ENCODE data around the gene SMC6.

SMC6 gene

GRCh38 chr2:17627434-17627833 lies 126.2 kb downstream of the SMC6 start:
- no peak overlapping the region for H3K4me3 ChIP-seq (ENCODE audit: low read depth in 1 of 2, low read length in 2 of 2)
- no peaks in the 10 kb centered on the region for H4K20me1 ChIP-seq (ENCODE audit: insufficient read depth, low read length)
- H3K27me3 ChIP-seq (ENCODE audit: insufficient read depth, low read length, poor library complexity): no peaks in the 10 kb centered on the region
- H3K4me2 ChIP-seq (ENCODE audit: insufficient read depth, low read length): no peak overlapping the region
- no peak overlapping the region for H3K9ac ChIP-seq (ENCODE audit: low read depth, low read length)
- H3K27ac ChIP-seq (ENCODE audit: low read length): no peak overlapping the region
- H2AFZ ChIP-seq (ENCODE audit: low read depth, low read length): no peak overlapping the region
- H3K36me3 ChIP-seq (ENCODE audit: insufficient read depth, low read length): no peaks in the 10 kb centered on the region
- no peaks in the 10 kb centered on the region for H3K4me1 ChIP-seq (ENCODE audit: insufficient read depth, low read length)
- no peaks in the 10 kb centered on the region for H3K79me2 ChIP-seq (ENCODE audit: insufficient read depth, low read length)
- DNase-seq: no peak
- H3K9me3 ChIP-seq (ENCODE audit: insufficient read depth, low read length, severe bottlenecking): peaks cover 11% of the 10 kb centered on the region
- no peak for ATAC-seq (ENCODE audit: insufficient read depth, low read depth)
- TF ChIP-seq EZH2 (IDR thresholded peaks at IDR 0.05; ENCODE audit: borderline replicate concordance, low read depth, low read length, severe bottlenecking) (no peak), CTCF (IDR thresholded peaks at IDR 0.05; ENCODE audit: borderline replicate concordance, extremely low read depth, low read length, poor library complexity, severe bottlenecking) (no peak)

DNA sequence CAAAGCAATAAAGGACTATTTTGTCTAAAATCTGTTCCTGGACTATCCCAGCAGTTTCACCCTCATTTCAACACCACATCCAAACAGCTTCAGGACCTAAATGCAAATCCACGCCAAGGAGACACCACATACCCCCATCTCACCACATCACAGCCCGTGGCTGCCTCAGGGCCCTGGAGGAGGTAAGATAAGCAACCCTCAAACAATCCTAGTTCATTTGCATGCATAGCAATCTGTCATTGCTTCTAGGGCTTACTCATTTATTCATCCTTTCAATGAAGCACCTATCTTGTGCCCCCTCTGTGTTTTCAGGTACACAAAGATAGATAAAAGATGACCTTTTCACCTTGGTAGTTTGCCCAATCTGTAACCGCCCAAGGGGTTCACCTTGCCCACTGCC lies 126.6 kb downstream of the SMC6 start:
- no peaks in the 10 kb centered on the region for H3K4me1 ChIP-seq (ENCODE audit: insufficient read depth, low read length)
- no peaks in the 10 kb centered on the region for H3K36me3 ChIP-seq (ENCODE audit: insufficient read depth, low read length)
- DNase-seq: no peak
- H3K27me3 ChIP-seq (ENCODE audit: insufficient read depth, low read length, poor library complexity): no peaks in the 10 kb centered on the region
- H3K9ac ChIP-seq (ENCODE audit: low read depth, low read length): no peak overlapping the region
- TF ChIP-seq EZH2 (IDR thresholded peaks at IDR 0.05; ENCODE audit: borderline replicate concordance, low read depth, low read length, severe bottlenecking) (no peak), CTCF (IDR thresholded peaks at IDR 0.05; ENCODE audit: borderline replicate concordance, extremely low read depth, low read length, poor library complexity, severe bottlenecking) (no peak)
- no peak overlapping the region for H3K27ac ChIP-seq (ENCODE audit: low read length)
- no peaks in the 10 kb centered on the region for H3K79me2 ChIP-seq (ENCODE audit: insufficient read depth, low read length)
- no peak overlapping the region for H3K4me2 ChIP-seq (ENCODE audit: insufficient read depth, low read length)
- no peaks in the 10 kb centered on the region for H4K20me1 ChIP-seq (ENCODE audit: insufficient read depth, low read length)
- no peak for ATAC-seq (ENCODE audit: insufficient read depth, low read depth)
- H3K9me3 ChIP-seq (ENCODE audit: insufficient read depth, low read length, severe bottlenecking): peaks cover 11% of the 10 kb centered on the region
- no peak overlapping the region for H2AFZ ChIP-seq (ENCODE audit: low read depth, low read length)
- no peak overlapping the region for H3K4me3 ChIP-seq (ENCODE audit: low read depth in 1 of 2, low read length in 2 of 2)

- Histone ChIP-seq H3K27me3 (ENCODE audit: insufficient read depth, low read length, poor library complexity) (no peaks in the 10 kb centered on the region), H3K9ac (ENCODE audit: low read depth, low read length) (no peak overlapping the region), H3K4me2 (ENCODE audit: insufficient read depth, low read length) (no peak overlapping the region), H3K27ac (ENCODE audit: low read length) (no peak overlapping the region), H3K9me3 (ENCODE audit: insufficient read depth, low read length, severe bottlenecking) (peaks cover 11% of the 10 kb centered on the region), H2AFZ (ENCODE audit: low read depth, low read length) (no peak overlapping the region), H3K4me1 (ENCODE audit: insufficient read depth, low read length) (no peaks in the 10 kb centered on the region), H4K20me1 (ENCODE audit: insufficient read depth, low read length) (no peaks in the 10 kb centered on the region), H3K79me2 (ENCODE audit: insufficient read depth, low read length) (no peaks in the 10 kb centered on the region), H3K4me3 (ENCODE audit: low read depth in 1 of 2, low read length in 2 of 2) (no peak overlapping the region), H3K36me3 (ENCODE audit: insufficient read depth, low read length) (no peaks in the 10 kb centered on the region)
- TF ChIP-seq CTCF (IDR thresholded peaks at IDR 0.05; ENCODE audit: borderline replicate concordance, extremely low read depth, low read length, poor library complexity, severe bottlenecking) (no peak), EZH2 (IDR thresholded peaks at IDR 0.05; ENCODE audit: borderline replicate concordance, low read depth, low read length, severe bottlenecking) (no peak)
- DNase-seq (no peak), ATAC-seq (ENCODE audit: insufficient read depth, low read depth) (no peak)
Observed at GRCh38 chr2:17625446-17625845, 128.2 kb downstream of the SMC6 start.

- no peak for ATAC-seq (ENCODE audit: insufficient read depth, low read depth)
- H3K27ac ChIP-seq (ENCODE audit: low read length): no peak overlapping the region
- no peaks in the 10 kb centered on the region for H3K36me3 ChIP-seq (ENCODE audit: insufficient read depth, low read length)
- no peaks in the 10 kb centered on the region for H3K27me3 ChIP-seq (ENCODE audit: insufficient read depth, low read length, poor library complexity)
- no peaks in the 10 kb centered on the region for H3K79me2 ChIP-seq (ENCODE audit: insufficient read depth, low read length)
- H3K4me2 ChIP-seq (ENCODE audit: insufficient read depth, low read length): no peak overlapping the region
- H4K20me1 ChIP-seq (ENCODE audit: insufficient read depth, low read length): no peaks in the 10 kb centered on the region
- no peak for DNase-seq
- TF ChIP-seq CTCF (IDR thresholded peaks at IDR 0.05; ENCODE audit: borderline replicate concordance, extremely low read depth, low read length, poor library complexity, severe bottlenecking): no peak
- TF ChIP-seq EZH2 (IDR thresholded peaks at IDR 0.05; ENCODE audit: borderline replicate concordance, low read depth, low read length, severe bottlenecking): no peak
- no peaks in the 10 kb centered on the region for H3K9me3 ChIP-seq (ENCODE audit: insufficient read depth, low read length, severe bottlenecking)
- no peaks in the 10 kb centered on the region for H3K4me1 ChIP-seq (ENCODE audit: insufficient read depth, low read length)
- no peak overlapping the region for H3K4me3 ChIP-seq (ENCODE audit: low read depth in 1 of 2, low read length in 2 of 2)
- no peak overlapping the region for H3K9ac ChIP-seq (ENCODE audit: low read depth, low read length)
- no peak overlapping the region for H2AFZ ChIP-seq (ENCODE audit: low read depth, low read length)
Observed at GRCh38 chr2:17621781-17622180, 131.8 kb downstream of the SMC6 start.
